MCF 10A (cell line): ENCODE data around the gene PARD3. TPM values are rescaled to one million over a fixed set of nuclear protein-coding genes. Genes with fewer than 3 reads are reported as not detected.

Experiments
- BruUV-seq: library from RNA; stranded (reverse); fragments of 400-500 nt; replicated peaks from 2 replicates; lab custom pipeline; 2021; lab: Mats Ljungman, UMichigan
- CTCF ChIA-PET: fragments of 300-600 bp; sonication (Branson Sonifier 250); formaldehyde crosslinking; extraction: SDS; loops from one replicate; lab custom pipeline; 2021; ENCODE audit warnings: antibody characterized with exemption, inconsistent platforms; lab: Yijun Ruan, JAX
- POLR2A ChIA-PET: fragments of 300-600, 350-650 bp; sonication (Branson Sonifier 250); formaldehyde crosslinking; extraction: SDS; loops from one replicate; lab custom pipeline; 2020; ENCODE audit warnings: antibody characterized with exemption, inconsistent platforms; lab: Yijun Ruan, JAX
- DNase-seq: peaks from one replicate; pipeline ENCODE4 v3.0.0-alpha.2; 2018; ENCODE audit not compliant: unreplicated experiment
- H3K27ac Mint-ChIP-seq: one replicate; pipeline ENCODE4 v1.8.0; 2022; ENCODE audit warnings: mild to moderate bottlenecking, low read depth, mixed read lengths; ENCODE audit not compliant: unreplicated experiment
- H3K27me3 Mint-ChIP-seq: one replicate; pipeline ENCODE4 v1.8.0; 2022; ENCODE audit warnings: mixed read lengths; ENCODE audit not compliant: insufficient read depth, unreplicated experiment
- H3K36me3 Mint-ChIP-seq: one replicate; pipeline ENCODE4 v1.8.0; 2022; ENCODE audit warnings: mild to moderate bottlenecking, moderate library complexity, mixed read lengths; ENCODE audit not compliant: insufficient read depth, unreplicated experiment
- H3K4me1 Mint-ChIP-seq: one replicate; pipeline ENCODE4 v1.8.0; 2022; ENCODE audit warnings: mixed read lengths; ENCODE audit not compliant: insufficient read depth, unreplicated experiment
- H3K4me3 Mint-ChIP-seq: one replicate; pipeline ENCODE4 v1.8.0; 2022; ENCODE audit warnings: mild to moderate bottlenecking, moderate library complexity, mixed read lengths; ENCODE audit not compliant: unreplicated experiment
- H3K9me3 Mint-ChIP-seq: one replicate; pipeline ENCODE4 v1.8.0; 2022; ENCODE audit warnings: mixed read lengths; ENCODE audit not compliant: unreplicated experiment
- CTCF ChIP-seq: fragments of 200-600 bp; IDR thresholded peaks from one replicate; pipeline ENCODE4 v1.8.0; 2022; ENCODE audit warnings: antibody characterized with exemption, mild to moderate bottlenecking; ENCODE audit not compliant: unreplicated experiment
- intact Hi-C: fragments of 100-400 bp; cut with micrococcal nuclease; formaldehyde crosslinking; loops from 2 replicates; pipeline ENCODE4 v1.14.1; 2022
- total RNA-seq: library from RNA; stranded (reverse); gene quantifications from 2 replicates; pipeline ENCODE4 v1.2.3, GENCODE V29; 2022

Gene PARD3
- total RNA-seq, 1 experiment from 2014 or later: 70.0 TPM

DNA sequence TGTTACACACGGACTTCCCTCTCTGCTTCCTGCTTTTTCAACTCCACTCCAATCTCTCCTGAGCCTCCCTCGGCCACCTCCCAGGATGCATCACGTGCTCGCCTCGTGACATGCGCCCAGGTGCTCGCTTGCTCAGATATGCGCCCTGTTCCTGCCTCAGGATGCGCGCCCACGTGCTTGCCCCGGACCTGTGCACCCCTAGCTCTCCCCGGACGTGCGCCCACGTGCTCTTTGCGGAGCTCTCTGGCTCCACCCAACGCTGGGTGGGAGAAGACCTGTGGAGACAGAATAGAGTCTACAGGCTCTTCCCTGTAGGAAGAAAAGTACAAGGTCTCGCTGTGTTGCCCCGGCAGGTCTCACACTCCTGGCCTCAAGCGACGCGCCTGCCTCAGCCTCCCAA is 23.1 kb downstream of the PARD3 start:
- Mint-ChIP-seq H3K27me3 (no peaks in the 10 kb centered on the region), H3K4me1 (peaks cover 22% of the 10 kb centered on the region), H3K36me3 (peaks cover 1% of the 10 kb centered on the region), H3K9me3 (no peaks in the 10 kb centered on the region), H3K4me3 (no peak overlapping the region), H3K27ac (no peak overlapping the region)
- no TSS peak for BruUV-seq
- POLR2A ChIA-PET: no interaction called here
- intact Hi-C loops: no loop called here
- CTCF ChIA-PET: interaction anchor here (0.6 kb wide), 1 partner anchor 128 kb away, joined by 3 read pairs; no protein-coding TSS in a partner anchor
- DNase-seq: no peak
- no peak for TF ChIP-seq CTCF

- no peak overlapping the region for H3K27ac Mint-ChIP-seq
- no peak overlapping the region for H3K4me3 Mint-ChIP-seq
- no peak for DNase-seq
- intact Hi-C loops: no loop called here
- TF ChIP-seq CTCF: no peak
- ChIA-PET POLR2A (no interaction called here), CTCF (no interaction called here)
- H3K9me3 Mint-ChIP-seq: no peaks in the 10 kb centered on the region
- H3K4me1 Mint-ChIP-seq: peaks cover 23% of the 10 kb centered on the region
- H3K27me3 Mint-ChIP-seq: no peaks in the 10 kb centered on the region
- BruUV-seq: no TSS peak
- no peaks in the 10 kb centered on the region for H3K36me3 Mint-ChIP-seq
These were observed 23.9 kb downstream of the PARD3 start for GRCh38 chr10:34791228-34791627.

DNA sequence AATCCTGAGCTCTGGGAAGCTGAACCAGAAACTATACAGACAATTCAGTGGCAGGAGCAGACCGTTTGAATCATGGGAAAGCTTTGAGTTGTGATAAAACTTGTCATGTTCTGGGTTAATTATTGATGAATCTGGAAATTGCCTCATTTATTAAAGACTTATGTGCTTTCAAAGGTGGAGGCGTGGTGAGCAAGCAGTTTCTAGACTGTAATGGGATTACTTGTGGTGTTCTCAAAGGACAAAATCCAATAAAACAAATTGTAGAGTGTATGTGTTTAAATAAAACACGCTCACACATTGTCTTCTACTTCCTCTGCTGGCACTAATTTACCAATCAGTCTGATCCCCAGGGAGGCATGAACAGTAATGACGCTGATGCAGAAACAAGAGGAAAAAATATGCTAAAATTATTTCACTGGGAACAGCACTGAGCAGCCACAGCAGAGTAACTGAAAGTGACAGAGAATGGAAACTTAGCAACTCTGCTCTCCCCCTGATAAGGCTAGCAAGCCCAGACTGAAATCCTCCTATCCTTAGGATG is 25.1 kb downstream of the PARD3 start:
- TF ChIP-seq CTCF: no peak
- intact Hi-C loops: no loop called here
- Mint-ChIP-seq H3K4me1 (peaks cover 28% of the 10 kb centered on the region), H3K4me3 (no peak overlapping the region), H3K36me3 (no peaks in the 10 kb centered on the region), H3K27me3 (no peaks in the 10 kb centered on the region), H3K9me3 (no peaks in the 10 kb centered on the region), H3K27ac (no peak overlapping the region)
- DNase-seq: no peak
- BruUV-seq: no TSS peak
- CTCF ChIA-PET: no interaction called here
- POLR2A ChIA-PET: no interaction called here

- intact Hi-C loops: no loop called here
- H3K4me1 Mint-ChIP-seq: peaks cover 24% of the 10 kb centered on the region
- ChIA-PET POLR2A (no interaction called here), CTCF (no interaction called here)
- H3K27me3 Mint-ChIP-seq: no peaks in the 10 kb centered on the region
- no peak overlapping the region for H3K4me3 Mint-ChIP-seq
- no peak for DNase-seq
- H3K36me3 Mint-ChIP-seq: no peaks in the 10 kb centered on the region
- no peak overlapping the region for H3K27ac Mint-ChIP-seq
- no peaks in the 10 kb centered on the region for H3K9me3 Mint-ChIP-seq
- BruUV-seq: no TSS peak
- no peak for TF ChIP-seq CTCF
These were observed 28.6 kb downstream of the PARD3 start for GRCh38 chr10:34786464-34786863.
